GM23338 (cell line): ENCODE data around the gene MYH14. TPM values are rescaled to one million over a fixed set of nuclear protein-coding genes. Genes with fewer than 3 reads are reported as not detected.
"Not testable (repeated sequence)": the region's sequence is repeated elsewhere in the genome, so short reads cannot be mapped to it uniquely, and the experiment has no call there.

Source experiments
- ATAC-seq: fragments of 200-7000 bp; cut with Tn5 transposase; 3 replicates; pipeline ENCODE4 v1.9.1; 2020
- DNase-seq: peaks from one replicate; pipeline ENCODE4 v3.0.0-alpha.2; 2015; ENCODE audit warnings: low spot score
- H2AFZ ChIP-seq: fragments of 200-600 bp; sonication (generic); 2 replicates; pipeline ENCODE4 v1.8.0; 2016; ENCODE audit warnings: antibody characterized with exemption, mild to moderate bottlenecking, moderate library complexity
- H3F3A ChIP-seq: fragments of 200-600 bp; sonication (generic); replicated peaks from 2 replicates; pipeline ENCODE4 v1.8.0; 2017; ENCODE audit warnings: antibody characterized with exemption, mixed run types, low read depth
- H3K27ac ChIP-seq: fragments of 200-600 bp; sonication (generic); 2 replicates; pipeline ENCODE4 v1.6.1; 2016; ENCODE audit warnings: low read depth
- H3K27me3 ChIP-seq: fragments of 200-600 bp; sonication (generic); 2 replicates; pipeline ENCODE4 v1.8.0; 2016; ENCODE audit warnings: mild to moderate bottlenecking, mixed run types, moderate library complexity; ENCODE audit not compliant: insufficient read depth
- H3K36me3 ChIP-seq: fragments of 200-600 bp; sonication (generic); 2 replicates; pipeline ENCODE4 v1.8.0; 2016; ENCODE audit warnings: mild to moderate bottlenecking; ENCODE audit not compliant: insufficient read depth
- H3K4me1 ChIP-seq: fragments of 200-600 bp; sonication (generic); 2 replicates; pipeline ENCODE4 v1.8.0; 2016; ENCODE audit warnings: mild to moderate bottlenecking, moderate library complexity; ENCODE audit not compliant: insufficient read depth
- H3K4me2 ChIP-seq: fragments of 200-600 bp; sonication (generic); 2 replicates; pipeline ENCODE4 v1.7.1; 2017; ENCODE audit warnings: mixed run types
- H3K4me3 ChIP-seq: fragments of 200-600 bp; sonication (generic); 2 replicates; pipeline ENCODE4 v1.6.1; 2016; ENCODE audit warnings: mixed run types
- H3K79me2 ChIP-seq: fragments of 200-600 bp; sonication (generic); replicated peaks from 2 replicates; pipeline ENCODE4 v1.8.0; 2017; ENCODE audit warnings: mild to moderate bottlenecking; ENCODE audit not compliant: insufficient read depth
- H3K9me2 ChIP-seq: fragments of 200-600 bp; sonication (generic); 2 replicates; pipeline ENCODE4 v1.8.0; 2017; ENCODE audit not compliant: insufficient read depth
- H4K20me1 ChIP-seq: fragments of 200-600 bp; sonication (generic); replicated peaks from 2 replicates; pipeline ENCODE4 v1.8.0; 2017; ENCODE audit warnings: mild to moderate bottlenecking; ENCODE audit not compliant: insufficient read depth
- H3K27ac Mint-ChIP-seq: 2 replicates; pipeline ENCODE4 v1.8.0; 2020; ENCODE audit warnings: inconsistent platforms, mild to moderate bottlenecking, moderate library complexity, mixed read lengths
- H3K27me3 Mint-ChIP-seq: 3 replicates; pipeline ENCODE4 v1.8.0; 2022; ENCODE audit warnings: low read depth, mild to moderate bottlenecking, moderate library complexity, mixed read lengths, inconsistent platforms; ENCODE audit not compliant: insufficient read depth, poor library complexity
- H3K36me3 Mint-ChIP-seq: 3 replicates; pipeline ENCODE4 v1.8.0; 2021; ENCODE audit warnings: low read depth, mild to moderate bottlenecking, inconsistent platforms, moderate library complexity, mixed read lengths
- H3K4me1 Mint-ChIP-seq: 3 replicates; pipeline ENCODE4 v1.8.0; 2020; ENCODE audit warnings: mild to moderate bottlenecking, inconsistent platforms, mixed read lengths
- H3K4me3 Mint-ChIP-seq: 3 replicates; pipeline ENCODE4 v1.8.0; 2021; ENCODE audit warnings: moderate library complexity, mild to moderate bottlenecking, inconsistent platforms, mixed read lengths
- H3K9me3 Mint-ChIP-seq: 3 replicates; pipeline ENCODE4 v1.8.0; 2020; ENCODE audit warnings: moderate library complexity, mild to moderate bottlenecking, inconsistent platforms, mixed read lengths
- CTCF ChIP-seq, 2 experiments: fragments of 200-600 bp in 1 of 2; sonication (generic) in 1 of 2; conservative IDR thresholded peaks; 2 replicates each; pipeline versions ENCODE4 v1.5.1 to v1.6.1; 2016 to 2017; ENCODE audit warnings: antibody characterized with exemption in 2 of 2, low read depth in 2 of 2, mild to moderate bottlenecking in 2 of 2, moderate library complexity in 1 of 2
- EZH2phosphoT487 ChIP-seq: fragments of 200-600 bp; sonication (generic); IDR thresholded peaks from one replicate; pipeline ENCODE4 v1.8.1; 2018; ENCODE audit warnings: antibody characterized with exemption; ENCODE audit not compliant: unreplicated experiment
- JUNB ChIP-seq: IDR thresholded peaks from one replicate; pipeline ENCODE4 v1.6.1; 2016; ENCODE audit warnings: antibody characterized with exemption; ENCODE audit not compliant: unreplicated experiment
- POLR2AphosphoS5 ChIP-seq: IDR thresholded peaks from 2 replicates; pipeline ENCODE4 v1.6.1; 2016; ENCODE audit warnings: antibody characterized with exemption, low read depth
- REST ChIP-seq: IDR thresholded peaks from one replicate; pipeline ENCODE4 v1.6.1; 2018; ENCODE audit warnings: antibody characterized with exemption; ENCODE audit not compliant: unreplicated experiment
- STAT1 ChIP-seq: IDR thresholded peaks from one replicate; pipeline ENCODE4 v1.6.1; 2016; ENCODE audit warnings: antibody characterized with exemption; ENCODE audit not compliant: unreplicated experiment
- ZNF114 ChIP-seq: fragments of 250-450 bp; sonication (Bioruptor Pico); IDR thresholded peaks from 2 replicates; pipeline ENCODE4 v1.5.0; 2020; ENCODE audit warnings: mild to moderate bottlenecking, moderate library complexity
- ZNF331 ChIP-seq: fragments of 250-450 bp; sonication (Bioruptor Pico); IDR thresholded peaks from 2 replicates; pipeline ENCODE4 v1.5.0; 2020; ENCODE audit warnings: low read depth, mild to moderate bottlenecking, moderate library complexity
- ZNF462 ChIP-seq: fragments of 250-450 bp; sonication (Bioruptor Pico); IDR thresholded peaks from 2 replicates; pipeline ENCODE4 v1.5.0; 2020; ENCODE audit warnings: mild to moderate bottlenecking, moderate library complexity
- polyA plus RNA-seq: library from polyadenylated mRNA; unstranded; fragments of >200 nt; fragmentation: Nextera tagmentation; extraction: Ambion mirVana; gene quantifications from 2 replicates; pipeline ENCODE4 v1.2.1, GENCODE V29; 2016
- total RNA-seq: library from RNA; depleted of rRNA; stranded (reverse); fragments of >200 nt; shearing (Covaris generic); gene quantifications from 2 replicates; pipeline ENCODE4 v1.2.3, GENCODE V29; 2014
- TF ChIP-seq, protein P1 (sequence below): IDR thresholded peaks from 2 replicates; pipeline ENCODE4 v1.6.1; 2016; ENCODE audit warnings: antibody characterized with exemption

Gene MYH14
- total and polyA plus RNA-seq, 2 experiments from 2014 or later = 25.5 to 27.5 TPM

- not testable (repeated sequence) for H3K36me3 ChIP-seq, DNase-seq, H3K27me3 ChIP-seq, ATAC-seq, H3K4me3 Mint-ChIP-seq, H3F3A ChIP-seq, H3K27ac ChIP-seq, H2AFZ ChIP-seq, H3K4me2 ChIP-seq, H3K27ac Mint-ChIP-seq, H4K20me1 ChIP-seq, H3K4me3 ChIP-seq, H3K4me1 ChIP-seq, H3K9me2 ChIP-seq, H3K4me1 Mint-ChIP-seq, H3K27me3 Mint-ChIP-seq, H3K79me2 ChIP-seq
- Mint-ChIP-seq H3K36me3 (peaks cover 40% of the 10 kb centered on the region), H3K9me3 (peaks cover 95% of the 10 kb centered on the region)
These were observed 133.6 kb downstream of the MYH14 start for GRCh38 chr19:50337031-50337430.

DNA sequence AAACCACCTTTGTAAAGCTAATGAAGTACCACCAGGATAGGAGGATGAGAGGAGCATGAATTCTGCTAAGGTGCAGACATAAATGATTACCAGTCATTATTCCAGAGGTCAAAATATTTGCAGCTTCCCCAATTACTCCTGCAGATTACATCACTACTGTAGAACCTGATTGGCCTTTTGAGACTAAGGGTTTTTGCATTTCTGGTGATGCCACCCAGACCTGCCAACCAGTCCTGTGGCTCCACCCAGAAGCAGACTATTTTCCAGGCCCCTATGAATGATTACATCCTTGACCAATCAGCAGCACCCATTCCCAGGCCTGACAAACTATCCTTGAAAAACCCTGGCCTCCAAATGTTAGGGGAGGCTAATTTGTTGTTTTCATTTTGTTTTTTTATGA, 136.9 kb downstream of the MYH14 start:
- no peak overlapping the region for H3K27ac ChIP-seq
- no peak overlapping the region for H3K4me3 ChIP-seq
- Mint-ChIP-seq H3K4me3 (no peak overlapping the region), H3K4me1 (no peaks in the 10 kb centered on the region), H3K36me3 (peaks cover 29% of the 10 kb centered on the region), H3K9me3 (peaks cover 96% of the 10 kb centered on the region), H3K27me3 (peaks cover 8% of the 10 kb centered on the region), H3K27ac (no peak overlapping the region)
- ATAC-seq (no peak), DNase-seq (no peak)
- H3K27me3 ChIP-seq = no peaks in the 10 kb centered on the region
- no peaks in the 10 kb centered on the region for H3K79me2 ChIP-seq
- H4K20me1 ChIP-seq = no peaks in the 10 kb centered on the region; the same call in 1 of the 2 replicates
- H3K4me2 ChIP-seq = no peak overlapping the region
- no peaks in the 10 kb centered on the region; the same call in 1 of the 2 replicates for H3K36me3 ChIP-seq
- H3K4me1 ChIP-seq = no peaks in the 10 kb centered on the region
- no peaks in the 10 kb centered on the region for H3K9me2 ChIP-seq
- H3F3A ChIP-seq = no peaks in the 10 kb centered on the region
- no peak overlapping the region for H2AFZ ChIP-seq
- TF ChIP-seq REST = no peak
- no peak for TF ChIP-seq CTCF (conservative IDR thresholded peaks at IDR 0.05; ENCODE audit: low read depth in 2 of 2)
- TF ChIP-seq ZNF114 (CRISPR knock-in tag) = no peak
- TF ChIP-seq STAT1 = no peak
- TF ChIP-seq ZNF462 (CRISPR knock-in tag) = no peak
- TF ChIP-seq JUNB = no peak
- no peak for TF ChIP-seq EZH2phosphoT487
- TF ChIP-seq, protein P1, sequence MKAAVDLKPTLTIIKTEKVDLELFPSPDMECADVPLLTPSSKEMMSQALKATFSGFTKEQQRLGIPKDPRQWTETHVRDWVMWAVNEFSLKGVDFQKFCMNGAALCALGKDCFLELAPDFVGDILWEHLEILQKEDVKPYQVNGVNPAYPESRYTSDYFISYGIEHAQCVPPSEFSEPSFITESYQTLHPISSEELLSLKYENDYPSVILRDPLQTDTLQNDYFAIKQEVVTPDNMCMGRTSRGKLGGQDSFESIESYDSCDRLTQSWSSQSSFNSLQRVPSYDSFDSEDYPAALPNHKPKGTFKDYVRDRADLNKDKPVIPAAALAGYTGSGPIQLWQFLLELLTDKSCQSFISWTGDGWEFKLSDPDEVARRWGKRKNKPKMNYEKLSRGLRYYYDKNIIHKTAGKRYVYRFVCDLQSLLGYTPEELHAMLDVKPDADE = no peak
- no peak for TF ChIP-seq POLR2AphosphoS5
- TF ChIP-seq ZNF331 (CRISPR knock-in tag) = no peak
